Limb (tissue), 2 donors: ENCODE results near the gene LRPPRC.
"Not testable (repeated sequence)": the region's sequence is repeated elsewhere in the genome, so short reads cannot be mapped to it uniquely, and the experiment has no call there.

ENCODE experiments used
- DNase-seq, 2 donors: peaks; one replicate each; pipeline ENCODE4 v3.0.0-alpha.2; 2016; ENCODE audit errors: extremely low spot score in 2 of 2

The LRPPRC gene

DNA sequence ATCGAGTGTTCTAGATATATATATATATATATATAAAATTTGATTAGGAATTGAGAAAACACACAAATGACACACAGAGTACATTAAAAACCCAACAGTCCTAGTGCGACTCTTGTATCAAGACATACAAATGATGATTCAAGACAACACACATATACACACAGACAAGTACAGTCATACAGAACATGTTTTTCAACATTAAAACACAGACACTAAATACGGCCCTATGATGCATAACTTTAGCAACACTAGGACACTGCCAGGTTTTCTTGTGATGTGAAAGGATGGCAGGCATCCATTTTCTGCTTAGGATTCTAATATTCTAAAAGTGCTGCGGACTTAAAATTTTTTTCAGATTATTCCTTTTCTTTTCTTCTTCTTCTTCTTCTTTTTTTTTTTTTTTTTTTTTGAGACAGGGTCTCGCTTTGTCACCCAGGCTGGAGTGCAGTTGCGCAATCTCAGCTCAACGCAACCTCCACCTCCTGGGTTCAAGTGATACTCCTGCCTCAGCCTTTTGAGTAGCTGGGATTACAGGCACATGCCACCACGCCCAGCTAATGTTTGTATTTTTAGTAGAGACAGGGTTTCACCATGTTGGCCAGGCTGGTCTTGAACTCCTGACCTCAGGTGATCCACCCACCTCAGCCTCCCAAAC, 84.5 kb downstream of the LRPPRC start:
- not testable (repeated sequence) for DNase-seq

DNA sequence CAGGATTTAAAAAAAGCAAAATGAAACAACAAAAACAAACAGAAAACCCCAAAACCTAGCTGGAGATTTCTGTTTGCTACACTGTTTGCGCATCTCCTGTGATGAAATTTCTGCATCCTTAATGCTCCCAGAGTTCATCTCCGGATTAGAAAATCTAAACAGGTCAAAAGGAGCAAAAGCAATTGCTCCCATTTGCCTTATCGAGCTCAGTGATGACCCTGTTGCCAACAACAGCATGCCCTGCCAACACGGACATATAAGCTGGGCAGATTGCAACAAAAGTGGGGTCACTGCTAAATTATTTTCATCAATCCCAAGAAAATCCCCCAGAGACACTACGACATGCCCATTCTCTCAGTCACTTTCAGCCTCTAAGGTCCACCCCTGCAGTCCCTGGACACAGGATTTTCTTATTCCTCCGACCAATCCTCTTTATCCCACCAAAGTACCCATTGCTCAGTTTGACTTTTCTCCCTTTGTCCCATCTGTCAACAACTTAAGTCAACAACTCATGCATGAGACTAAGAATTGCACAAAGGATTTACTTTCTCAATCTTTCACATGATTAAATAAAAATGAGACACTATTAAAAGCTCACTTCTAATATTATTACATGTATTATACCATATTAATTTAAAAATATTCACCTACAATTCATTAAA, 89.2 kb downstream of the LRPPRC start:
- DNase-seq: no peak

DNA sequence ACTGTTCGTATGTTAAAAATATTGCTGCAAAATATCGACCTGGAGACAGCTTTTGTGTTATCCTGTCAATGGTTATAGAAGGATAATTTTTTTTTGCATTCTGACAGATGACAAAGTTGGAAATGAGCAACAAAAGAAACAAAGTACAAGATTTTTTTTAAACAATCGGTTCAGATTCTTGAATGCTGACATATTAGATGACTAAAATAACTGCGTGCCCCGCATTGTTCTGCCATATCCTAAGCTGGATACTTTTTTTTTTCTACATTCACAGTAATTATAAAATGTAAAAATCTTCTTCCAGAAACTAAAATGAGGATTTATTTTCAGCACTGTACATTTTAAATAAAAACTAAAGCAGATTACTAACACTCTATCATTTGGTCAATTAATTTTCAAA, 89.9 kb downstream of the LRPPRC start:
- DNase-seq: no peak

DNA sequence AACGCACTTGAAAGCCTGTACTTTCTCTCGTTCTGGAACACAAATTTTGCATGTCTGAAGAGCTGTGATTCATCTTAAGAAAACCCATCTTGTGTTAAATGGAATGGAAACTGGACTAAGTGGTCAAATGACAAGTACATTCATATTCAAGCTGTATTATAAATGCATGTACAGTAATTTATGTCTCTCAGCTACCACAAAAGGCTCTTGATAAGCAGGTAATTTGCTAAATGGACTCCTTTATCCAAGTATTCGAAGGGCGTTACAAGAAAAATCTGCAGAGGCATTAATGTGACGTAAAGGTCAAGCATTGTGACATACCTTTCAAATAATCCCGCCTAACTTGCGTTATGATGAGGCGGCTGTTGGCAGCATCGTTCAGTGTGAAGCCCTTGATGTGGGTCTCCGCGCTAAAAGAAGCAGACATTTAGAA, 90.4 kb downstream of the LRPPRC start:
- no peak for DNase-seq

GRCh38 chr2:43899589-43899988, 96.2 kb downstream of the LRPPRC start:
- DNase-seq: no peak

- no peak for DNase-seq
These were observed 96.9 kb downstream of the LRPPRC start for GRCh38 chr2:43898838-43899346.

- DNase-seq: peak; percentile 8 to 63
These were observed 97.5 kb downstream of the LRPPRC start for GRCh38 chr2:43898134-43898837.

GRCh38 chr2:43897492-43897891, 98.3 kb downstream of the LRPPRC start:
- no peak for DNase-seq

- no peak for DNase-seq
These were observed 98.9 kb downstream of the LRPPRC start for GRCh38 chr2:43896906-43897305.

- no peak for DNase-seq
These were observed 101.0 kb downstream of the LRPPRC start for GRCh38 chr2:43894743-43895142.

- DNase-seq: no peak
These were observed 104.9 kb downstream of the LRPPRC start for GRCh38 chr2:43890855-43891254.

DNA sequence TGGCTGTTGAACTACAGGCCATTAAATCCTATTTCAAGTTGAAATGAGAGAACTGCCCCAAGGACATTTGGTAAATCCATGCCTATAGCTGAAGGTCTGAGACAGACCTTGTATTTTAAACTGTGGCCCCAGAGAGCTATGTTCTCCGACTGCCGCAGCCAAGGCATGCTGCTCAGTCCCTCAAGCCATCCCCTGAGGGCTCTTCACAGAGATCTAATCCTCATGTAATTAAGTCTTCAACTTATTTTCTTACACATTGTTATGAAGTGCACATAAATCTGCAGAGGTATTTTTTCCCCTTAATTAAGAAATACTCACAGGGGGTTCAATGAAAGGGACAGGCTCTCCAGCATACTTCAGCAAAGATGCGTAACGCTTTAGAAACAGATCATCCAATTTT, 106.4 kb downstream of the LRPPRC start:
- no peak for DNase-seq

GRCh38 chr2:43887176-43887575, 108.6 kb downstream of the LRPPRC start:
- DNase-seq: no peak

DNA sequence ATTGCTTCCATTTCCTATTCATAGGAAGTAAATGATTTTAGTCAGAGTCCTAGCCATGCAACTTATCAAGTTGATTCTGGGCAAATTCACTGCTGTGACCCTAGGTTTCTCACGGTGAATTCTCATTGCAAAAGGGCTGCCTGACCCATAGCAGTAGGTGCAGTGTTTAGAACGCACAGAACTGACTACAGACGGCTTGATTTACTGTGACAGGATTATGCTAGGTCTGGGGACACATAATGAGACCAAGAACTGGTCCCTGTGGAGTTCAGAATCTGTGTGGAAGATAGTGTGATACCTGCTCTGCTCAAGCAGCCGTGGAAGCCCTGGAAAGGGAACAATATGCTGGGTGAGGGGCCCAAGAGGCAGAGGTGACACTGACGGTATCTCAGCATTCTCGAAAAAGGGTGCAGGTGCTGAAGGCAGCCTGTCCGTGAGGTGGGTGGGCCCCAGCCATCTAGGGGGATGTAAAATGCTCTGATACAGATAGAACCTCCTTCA, 110.6 kb downstream of the LRPPRC start:
- no peak for DNase-seq

DNA sequence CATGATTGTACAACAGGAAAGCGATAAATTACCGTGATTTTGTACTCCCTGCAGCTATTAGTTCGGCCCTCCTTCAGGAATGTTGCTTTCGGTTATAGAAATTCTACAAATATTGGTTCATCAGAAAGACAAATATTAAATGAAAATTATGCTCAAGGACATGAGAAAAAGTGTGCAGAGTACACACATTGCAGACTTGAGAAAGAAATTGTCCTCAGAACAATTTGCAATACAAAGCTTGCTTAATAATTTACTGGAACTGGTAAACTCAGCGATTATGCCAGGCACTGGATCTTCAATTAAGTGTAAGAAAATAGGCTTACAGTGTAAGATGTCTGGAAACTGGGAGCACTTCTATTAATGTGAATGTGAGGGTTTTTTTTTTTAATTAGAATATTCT, 111.1 kb downstream of the LRPPRC start:
- no peak for DNase-seq

DNA sequence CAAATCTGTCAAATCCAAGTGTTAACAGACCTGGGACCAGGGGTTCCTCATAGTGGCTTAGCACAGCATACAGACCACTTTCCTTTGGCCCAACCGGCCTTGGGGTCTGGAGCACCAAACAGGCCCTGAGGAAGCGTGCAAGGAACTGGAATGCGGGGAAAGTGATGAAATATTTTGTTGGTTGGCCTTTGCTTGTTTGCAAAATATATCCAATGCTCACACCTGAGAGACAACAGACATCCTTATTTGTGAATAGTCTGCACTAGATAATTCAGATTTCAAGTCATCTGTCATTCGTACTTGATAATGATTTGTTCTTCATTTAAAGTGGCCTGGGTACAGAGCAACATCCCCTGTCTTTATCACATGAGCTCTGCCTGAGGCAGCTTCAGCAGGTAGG, 113.5 kb downstream of the LRPPRC start:
- no peak for DNase-seq

DNA sequence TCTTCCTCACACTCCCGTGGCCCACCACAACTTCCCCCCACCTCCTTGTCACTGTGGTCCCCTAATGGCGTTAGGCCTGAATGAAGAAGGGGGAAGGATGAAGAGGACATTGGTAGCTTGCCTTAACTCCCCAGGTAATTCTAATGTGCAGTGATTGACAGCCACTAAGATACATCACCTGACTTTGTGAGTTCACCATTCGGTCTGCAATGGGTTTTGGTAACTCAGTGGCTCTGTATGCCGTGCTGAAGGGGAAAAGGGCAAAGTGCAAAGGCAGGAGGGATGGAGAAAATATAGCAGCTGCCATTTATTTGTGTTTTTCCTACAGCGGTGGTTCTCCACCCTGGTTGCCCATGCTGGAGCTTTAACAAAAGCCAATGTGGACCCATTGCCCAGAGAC, 114.8 kb downstream of the LRPPRC start:
- no peak for DNase-seq

DNA sequence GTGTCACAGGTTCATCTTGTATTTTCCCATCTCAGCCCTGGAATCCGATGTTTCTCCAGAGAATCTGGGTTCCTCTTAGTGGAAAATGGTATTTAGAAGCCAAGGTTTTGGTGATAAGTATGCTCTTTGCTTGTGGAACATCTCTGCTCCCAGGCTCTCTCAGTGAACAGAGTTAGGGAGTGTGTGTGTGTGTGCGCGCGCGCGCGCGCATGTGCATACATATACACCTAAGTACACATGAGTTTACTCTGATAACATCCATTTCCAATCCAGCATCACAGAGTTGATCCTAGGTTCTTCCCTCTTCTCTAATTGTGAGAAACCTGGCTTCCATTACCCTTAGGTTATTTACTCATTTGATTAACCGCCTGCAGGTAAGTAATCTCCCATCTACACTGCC, 115.3 kb downstream of the LRPPRC start:
- no peak for DNase-seq

- DNase-seq: no peak
These were observed 116.5 kb downstream of the LRPPRC start for GRCh38 chr2:43879261-43879660.

DNA sequence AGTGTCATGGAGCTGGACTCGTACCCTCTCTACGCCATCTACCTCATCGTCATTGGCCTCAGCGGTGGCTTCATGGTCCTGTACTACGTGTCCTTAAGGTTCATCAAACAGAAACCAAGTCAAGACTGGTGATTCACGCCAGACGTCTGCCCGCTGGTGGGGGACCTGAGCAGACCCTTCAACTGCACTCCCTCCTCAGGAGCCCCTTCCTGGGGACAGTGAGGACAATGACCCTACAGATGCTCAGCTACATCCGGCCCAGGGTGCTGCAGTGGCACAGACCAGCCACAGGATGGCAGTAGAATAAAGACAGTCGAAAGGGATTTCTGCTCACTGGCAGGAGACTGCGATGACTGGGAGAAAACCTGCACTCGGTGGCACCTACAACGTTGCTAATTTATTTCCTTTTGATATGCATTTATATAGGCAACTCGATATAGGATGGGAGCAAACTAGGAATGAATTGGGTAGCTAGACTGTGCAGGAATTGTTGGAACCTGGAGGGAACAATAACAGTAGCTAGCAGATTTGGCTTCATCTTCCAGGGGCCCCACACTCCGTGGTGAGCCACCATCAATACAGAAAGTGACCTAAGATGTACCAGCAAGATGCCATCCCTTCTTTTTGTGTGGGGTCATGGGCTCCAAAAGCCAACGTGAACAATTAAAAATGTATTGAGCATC, 117.9 kb downstream of the LRPPRC start:
- peak; percentile 12 to 68 for DNase-seq

GRCh38 chr2:43874776-43875451, 120.9 kb downstream of the LRPPRC start:
- DNase-seq: no peak
